Measurements from ENCODE around the gene LINC01488. TPM values are rescaled to one million over a fixed set of nuclear protein-coding genes. Genes with fewer than 3 reads are reported as not detected.

The LINC01488 gene
- total RNA-seq, 2 donors from 2014 or later = not detected

DNA sequence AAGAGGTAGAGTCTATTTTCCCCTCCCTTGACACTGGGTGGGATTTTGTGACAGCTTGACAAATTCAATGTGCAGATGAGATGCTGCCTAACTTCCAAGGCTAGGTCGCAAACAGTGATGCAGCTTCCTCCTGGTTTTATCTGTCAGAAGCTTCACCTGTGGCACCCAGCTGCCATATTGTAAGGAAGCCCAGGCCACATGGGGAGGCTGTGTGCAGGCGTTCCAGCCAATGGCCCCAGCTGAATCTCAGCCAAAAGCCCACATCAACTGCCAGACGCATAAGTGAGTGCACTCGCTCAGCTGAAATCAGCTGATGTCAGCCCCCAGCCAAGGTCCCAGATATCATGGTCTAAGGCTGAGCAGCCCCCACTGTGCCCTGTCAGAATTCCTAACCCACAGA lies 24.8 kb upstream of the LINC01488 start:
- Histone ChIP-seq H3K4me3 (no peak overlapping the region), H3K36me3 (no peaks in the 10 kb centered on the region), H3K27ac (no peak overlapping the region), H3K9me3 (peaks cover 9% of the 10 kb centered on the region), H3K27me3 (replicated peaks; ENCODE audit: insufficient read depth) (no peaks in the 10 kb centered on the region), H3K4me1 (ENCODE audit: control insufficient read depth in 1 of 2, low read depth in 2 of 2) (no peaks in the 10 kb centered on the region)
- DNase-seq (ENCODE audit: low spot score) = no peak
- no peak for ATAC-seq (ENCODE audit: insufficient number of reproducible peaks, low FRiP score, low read depth)
- TF ChIP-seq, protein P1, sequence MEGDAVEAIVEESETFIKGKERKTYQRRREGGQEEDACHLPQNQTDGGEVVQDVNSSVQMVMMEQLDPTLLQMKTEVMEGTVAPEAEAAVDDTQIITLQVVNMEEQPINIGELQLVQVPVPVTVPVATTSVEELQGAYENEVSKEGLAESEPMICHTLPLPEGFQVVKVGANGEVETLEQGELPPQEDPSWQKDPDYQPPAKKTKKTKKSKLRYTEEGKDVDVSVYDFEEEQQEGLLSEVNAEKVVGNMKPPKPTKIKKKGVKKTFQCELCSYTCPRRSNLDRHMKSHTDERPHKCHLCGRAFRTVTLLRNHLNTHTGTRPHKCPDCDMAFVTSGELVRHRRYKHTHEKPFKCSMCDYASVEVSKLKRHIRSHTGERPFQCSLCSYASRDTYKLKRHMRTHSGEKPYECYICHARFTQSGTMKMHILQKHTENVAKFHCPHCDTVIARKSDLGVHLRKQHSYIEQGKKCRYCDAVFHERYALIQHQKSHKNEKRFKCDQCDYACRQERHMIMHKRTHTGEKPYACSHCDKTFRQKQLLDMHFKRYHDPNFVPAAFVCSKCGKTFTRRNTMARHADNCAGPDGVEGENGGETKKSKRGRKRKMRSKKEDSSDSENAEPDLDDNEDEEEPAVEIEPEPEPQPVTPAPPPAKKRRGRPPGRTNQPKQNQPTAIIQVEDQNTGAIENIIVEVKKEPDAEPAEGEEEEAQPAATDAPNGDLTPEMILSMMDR (IDR thresholded peaks at IDR 0.05) = no peak

DNA sequence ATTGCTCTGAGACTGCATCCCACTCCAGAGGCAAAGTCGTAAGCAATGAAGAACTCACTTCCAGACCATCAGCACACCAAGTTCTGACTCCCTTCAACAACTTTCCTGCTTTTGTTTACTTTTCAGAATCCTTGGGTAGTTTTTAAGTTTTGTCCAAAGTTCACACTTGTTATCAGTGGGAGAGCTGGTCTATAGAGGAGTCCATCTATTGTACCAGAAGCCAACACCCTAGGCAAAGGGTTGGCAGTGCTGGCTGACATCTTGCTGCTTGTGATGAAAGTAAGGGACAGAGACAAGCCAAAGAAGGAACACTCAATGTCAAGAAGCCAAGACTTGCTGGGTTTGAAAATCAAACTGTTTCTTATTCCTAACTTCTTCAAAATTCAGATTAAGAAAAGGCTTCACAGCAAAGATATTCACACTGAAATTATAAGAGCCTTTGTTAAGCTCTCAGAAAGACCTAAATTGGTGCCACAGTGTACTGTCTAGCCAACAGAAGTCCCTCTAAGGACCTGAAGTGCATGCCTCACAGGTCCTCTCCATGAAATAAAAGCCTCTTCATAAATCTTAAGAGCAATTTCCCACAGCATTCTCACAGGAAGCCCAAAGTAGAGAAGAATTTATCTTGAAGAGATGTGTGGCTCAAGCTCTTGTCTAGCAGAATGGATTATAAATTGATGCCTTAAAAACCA lies 21.5 kb upstream of the LINC01488 start:
- no peak overlapping the region for H3K27ac ChIP-seq
- DNase-seq (ENCODE audit: low spot score) (no peak), ATAC-seq (ENCODE audit: insufficient number of reproducible peaks, low FRiP score, low read depth) (no peak)

DNA sequence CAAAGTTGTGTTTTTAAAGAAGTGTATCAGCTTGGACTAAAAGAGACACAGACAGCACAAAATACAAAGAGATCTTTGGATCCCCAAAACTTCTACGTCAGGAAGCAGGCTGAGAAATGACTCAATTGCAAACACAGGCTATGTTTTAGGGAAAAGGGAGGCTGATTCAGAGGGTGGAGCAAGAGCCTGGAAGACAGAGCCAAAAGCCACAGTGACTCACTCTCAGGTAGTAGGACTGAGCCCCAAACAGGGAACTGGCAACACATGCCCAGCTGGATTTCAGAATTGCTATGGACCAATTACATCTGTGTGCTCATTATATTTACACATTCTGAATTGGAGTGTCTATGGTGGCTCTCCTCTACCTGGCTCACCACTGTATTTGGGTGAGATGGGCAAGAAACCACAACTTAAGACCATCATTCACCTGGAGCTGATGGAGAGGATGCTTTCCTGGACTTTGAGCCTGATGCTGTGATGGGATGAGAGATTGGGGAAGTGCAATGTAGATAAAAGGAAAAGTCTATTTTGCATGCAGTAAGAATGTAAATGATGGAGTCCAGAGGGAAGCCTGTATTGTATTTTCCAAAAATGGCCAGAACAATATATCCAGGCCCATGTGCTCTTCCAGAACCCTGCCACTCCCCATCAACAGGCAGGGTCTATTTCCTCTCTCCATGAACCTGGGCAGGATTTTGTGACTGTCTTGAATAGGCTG lies 20.8 kb upstream of the LINC01488 start:
- H3K4me1 ChIP-seq (ENCODE audit: control insufficient read depth in 1 of 2, low read depth in 2 of 2) = peaks cover 9 to 16% of the 10 kb centered on the region in 2 donors
- DNase-seq (ENCODE audit: low spot score) (no peak), ATAC-seq (ENCODE audit: insufficient number of reproducible peaks, low FRiP score, low read depth) (peak; percentile 61)
- H3K27me3 ChIP-seq (replicated peaks; ENCODE audit: insufficient read depth) = no peaks in the 10 kb centered on the region
- H3K27ac ChIP-seq = no peak overlapping the region
- TF ChIP-seq, protein P1 (IDR thresholded peaks at IDR 0.05) = no peak
- no peaks in the 10 kb centered on the region for H3K36me3 ChIP-seq
- H3K9me3 ChIP-seq = peaks cover 9% of the 10 kb centered on the region
- H3K4me3 ChIP-seq = no peak overlapping the region

More for the DNA sequence above, 21.5 kb upstream of the LINC01488 start:
- Histone ChIP-seq H3K4me1 (ENCODE audit: control insufficient read depth in 1 of 2, low read depth in 2 of 2) (peaks cover 9 to 16% of the 10 kb centered on the region in 2 donors), H3K27me3 (replicated peaks; ENCODE audit: insufficient read depth) (no peaks in the 10 kb centered on the region), H3K36me3 (no peaks in the 10 kb centered on the region), H3K4me3 (no peak overlapping the region), H3K9me3 (peaks cover 9% of the 10 kb centered on the region)
- TF ChIP-seq, protein P1 (IDR thresholded peaks at IDR 0.05) = no peak

DNA sequence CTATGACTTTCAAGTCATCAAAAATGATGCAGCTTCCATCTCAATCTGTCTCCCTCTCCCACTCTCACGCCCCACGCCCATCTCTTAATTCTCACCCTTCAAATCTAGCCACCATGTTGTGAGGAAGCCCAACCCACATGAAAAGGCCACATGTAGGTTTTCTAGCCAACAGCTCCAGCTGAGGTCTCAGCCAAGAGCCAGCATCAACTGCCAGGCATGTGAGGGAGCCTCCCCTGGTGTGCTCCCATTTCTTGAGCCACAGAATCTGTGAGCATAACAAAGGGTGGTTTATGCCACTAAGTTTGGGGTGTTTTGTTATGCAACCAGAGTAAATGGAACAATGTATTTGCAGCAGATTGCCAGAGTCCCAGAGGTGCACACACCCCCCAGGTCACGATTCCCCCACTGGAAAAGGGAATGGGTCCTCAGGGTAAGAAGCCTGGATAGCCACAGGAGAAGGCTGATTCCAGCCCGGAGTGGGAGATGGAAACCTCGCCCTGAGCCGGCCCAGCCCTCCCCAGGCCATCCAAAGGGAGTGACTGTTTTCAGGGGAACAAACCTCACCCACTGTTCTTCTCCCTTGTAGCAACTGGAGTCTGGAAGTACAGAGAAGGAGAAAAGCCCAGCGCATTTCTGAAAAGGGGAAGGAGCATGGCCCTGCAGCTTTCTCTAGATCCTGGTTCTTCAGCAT lies 20.0 kb upstream of the LINC01488 start:
- Histone ChIP-seq H3K4me1 (ENCODE audit: control insufficient read depth in 1 of 2, low read depth in 2 of 2) (peaks cover 9 to 16% of the 10 kb centered on the region in 2 donors), H3K4me3 (no peak overlapping the region), H3K9me3 (peaks cover 9% of the 10 kb centered on the region), H3K36me3 (no peaks in the 10 kb centered on the region), H3K27me3 (replicated peaks; ENCODE audit: insufficient read depth) (no peaks in the 10 kb centered on the region), H3K27ac (no peak overlapping the region)
- ATAC-seq (ENCODE audit: insufficient number of reproducible peaks, low FRiP score, low read depth) = no peak
- TF ChIP-seq, protein P1 (IDR thresholded peaks at IDR 0.05) = no peak
- no peak for DNase-seq (ENCODE audit: low spot score)
